ENCODE measurements around the gene MRPS18A. TPM values are rescaled to one million over a fixed set of nuclear protein-coding genes. Genes with fewer than 3 reads are reported as not detected.
"Not testable (repeated sequence)": the region's sequence is repeated elsewhere in the genome, so short reads cannot be mapped to it uniquely, and the experiment has no call there.

MRPS18A gene
- total RNA-seq, 1 donor from 2014 or later = 45.1 TPM

DNA sequence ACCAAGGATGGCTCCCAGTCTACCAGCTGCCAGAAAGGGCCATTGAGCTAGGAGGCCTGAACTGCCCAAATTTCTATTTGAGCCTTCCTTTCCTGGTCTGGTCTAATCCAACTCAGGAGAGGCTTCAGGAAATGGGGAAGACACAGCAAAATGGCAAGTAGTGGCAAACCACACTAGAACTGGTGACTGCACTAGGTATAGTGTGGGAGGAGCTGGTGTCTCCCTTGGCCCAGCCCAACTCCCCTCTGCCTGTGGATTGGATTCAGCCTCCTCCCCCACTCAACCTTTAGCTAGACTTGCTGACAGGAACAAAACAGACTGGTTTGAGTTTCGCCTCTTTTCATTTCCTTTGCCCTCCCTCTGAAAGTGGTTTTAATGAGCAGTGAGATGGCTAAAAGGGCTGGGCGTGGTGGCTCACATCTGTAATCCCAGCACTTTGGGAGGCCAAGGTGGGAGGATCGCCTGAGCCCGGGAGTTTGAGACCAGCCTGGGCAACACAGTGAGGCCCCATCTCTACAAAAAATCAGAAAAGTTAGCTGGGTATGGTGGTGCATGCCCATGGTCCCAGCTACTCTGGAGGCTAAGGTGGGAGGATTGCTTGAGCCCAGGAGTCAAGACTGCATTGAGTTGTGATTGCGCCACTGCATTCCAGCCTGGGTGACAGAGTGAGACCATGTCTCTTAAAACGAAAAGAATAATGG, 17.5 kb downstream of the MRPS18A start:
- Mint-ChIP-seq H3K4me3 (ENCODE audit: low read depth) (no peak overlapping the region), H3K4me1 (ENCODE audit: low read depth) (peaks cover 30% of the 10 kb centered on the region), H3K27ac (no peak overlapping the region), H3K27me3 (ENCODE audit: low read depth) (no peaks in the 10 kb centered on the region), H3K36me3 (ENCODE audit: low read depth) (peaks cover 40% of the 10 kb centered on the region), H3K9me3 (no peaks in the 10 kb centered on the region)
- peak; percentile 36 for DNase-seq (ENCODE audit: low spot score)
- intact Hi-C loops (cut with micrococcal nuclease) = loop anchor here (2.0 to 5.0 kb wide), 3 partner anchors 37 to 102 kb away; partner anchors contain the start of gene VEGFA

DNA sequence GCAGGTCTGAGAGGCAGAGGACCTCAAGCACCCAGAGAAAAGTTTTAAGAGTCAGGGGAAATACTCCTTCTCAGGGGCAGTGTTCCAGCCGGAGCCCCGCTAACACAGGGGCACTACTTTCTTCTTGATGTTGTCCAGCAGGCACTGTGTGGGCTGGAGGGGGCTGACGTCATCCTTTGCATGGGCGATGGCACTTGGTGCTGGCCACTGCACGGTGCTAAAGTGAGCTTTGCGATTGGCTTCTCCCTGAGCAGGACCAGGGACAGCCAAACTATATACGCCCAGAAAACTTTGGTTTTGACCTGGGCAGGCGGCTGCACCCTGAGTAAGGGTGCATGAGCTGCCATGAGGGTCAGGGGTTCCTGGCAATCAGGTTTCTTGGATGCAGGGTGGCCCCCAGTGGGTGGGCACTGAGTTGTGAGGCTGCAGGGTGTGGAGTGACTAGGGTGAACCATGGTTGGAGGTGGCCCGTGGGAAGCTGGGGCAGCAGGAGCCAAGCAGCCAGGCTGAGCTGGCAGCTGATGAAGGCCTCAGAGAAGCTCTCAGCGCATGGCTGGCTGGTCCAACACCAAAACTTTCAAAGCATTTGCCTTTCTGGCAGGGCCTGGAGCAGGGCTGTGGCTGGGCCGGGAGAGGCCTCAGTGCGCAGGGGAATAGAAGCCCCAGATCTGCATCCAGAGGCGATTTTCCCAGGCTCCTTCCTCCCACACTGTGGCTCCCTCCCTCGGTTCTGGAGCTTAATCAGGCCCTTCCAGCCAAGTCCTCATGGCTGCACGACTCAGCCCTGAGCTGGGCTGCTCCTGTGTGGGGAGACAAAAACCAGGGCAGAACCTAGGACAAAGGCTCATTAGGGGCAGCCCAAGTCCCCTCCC, 18.3 kb downstream of the MRPS18A start:
- peak overlapping the region; percentile 12 for H3K27ac Mint-ChIP-seq
- intact Hi-C loops (cut with micrococcal nuclease) = loop anchor here (5.0 kb wide), 1 partner anchor 103 kb away; the partner anchor contains the start of gene VEGFA
- no peak overlapping the region for H3K4me3 Mint-ChIP-seq (ENCODE audit: low read depth)
- H3K9me3 Mint-ChIP-seq = no peaks in the 10 kb centered on the region
- peaks cover 33% of the 10 kb centered on the region for H3K36me3 Mint-ChIP-seq (ENCODE audit: low read depth)
- H3K4me1 Mint-ChIP-seq (ENCODE audit: low read depth) = peaks cover 30% of the 10 kb centered on the region
- H3K27me3 Mint-ChIP-seq (ENCODE audit: low read depth) = no peaks in the 10 kb centered on the region
- no peak for DNase-seq (ENCODE audit: low spot score)

DNA sequence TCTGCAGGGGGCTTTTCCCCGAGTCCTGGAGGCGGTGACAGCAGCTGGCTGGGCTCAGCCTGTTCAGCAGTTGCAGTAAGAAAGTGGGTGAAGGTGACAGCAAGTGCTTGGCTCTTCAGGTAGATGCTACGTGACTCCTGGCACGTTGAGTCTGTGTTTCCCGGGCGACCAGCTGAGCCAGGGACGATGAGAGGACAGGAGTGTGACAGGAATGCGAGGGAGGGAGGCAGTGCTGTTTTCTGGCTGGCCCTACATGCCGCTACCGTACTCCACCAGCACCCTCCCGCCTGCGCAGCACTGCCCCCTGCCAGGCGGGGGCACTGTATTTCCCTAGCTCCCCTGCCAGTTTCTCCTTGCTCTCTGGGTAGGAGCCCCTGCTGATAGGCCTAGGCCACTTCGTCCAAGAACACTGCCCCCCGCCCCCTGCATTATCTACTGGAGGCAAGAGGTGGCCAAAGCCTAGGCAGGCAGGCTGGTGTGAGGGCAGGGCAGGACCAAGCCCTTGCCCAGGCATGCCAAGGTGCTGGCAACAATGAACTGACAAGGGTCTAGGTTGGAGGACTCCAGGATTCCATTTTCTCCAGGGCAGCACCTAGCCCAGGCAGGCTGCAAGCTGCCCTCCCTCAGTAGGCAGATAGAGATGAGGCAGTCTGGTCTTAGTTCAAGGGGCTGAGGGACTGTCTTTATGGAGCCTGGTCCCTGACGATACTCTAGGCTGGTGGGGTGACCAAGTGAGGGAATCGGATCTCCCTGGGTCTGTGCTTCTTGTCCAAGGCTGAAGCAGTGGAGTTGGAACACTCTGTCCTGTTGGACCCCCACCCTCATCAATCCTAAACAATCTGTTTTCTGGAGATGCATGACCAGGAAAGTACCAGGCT, 19.2 kb downstream of the MRPS18A start:
- Mint-ChIP-seq H3K27me3 (ENCODE audit: low read depth) (no peaks in the 10 kb centered on the region), H3K27ac (peak overlapping the region; percentile 40), H3K4me3 (ENCODE audit: low read depth) (no peak overlapping the region), H3K9me3 (no peaks in the 10 kb centered on the region), H3K4me1 (ENCODE audit: low read depth) (peaks cover 30% of the 10 kb centered on the region), H3K36me3 (ENCODE audit: low read depth) (peaks cover 31% of the 10 kb centered on the region)
- DNase-seq (ENCODE audit: low spot score) = peak; percentile 23
- intact Hi-C loops (cut with micrococcal nuclease) = loop anchor here (5.0 kb wide), 1 partner anchor 104 kb away; the partner anchor contains the start of gene VEGFA

DNA sequence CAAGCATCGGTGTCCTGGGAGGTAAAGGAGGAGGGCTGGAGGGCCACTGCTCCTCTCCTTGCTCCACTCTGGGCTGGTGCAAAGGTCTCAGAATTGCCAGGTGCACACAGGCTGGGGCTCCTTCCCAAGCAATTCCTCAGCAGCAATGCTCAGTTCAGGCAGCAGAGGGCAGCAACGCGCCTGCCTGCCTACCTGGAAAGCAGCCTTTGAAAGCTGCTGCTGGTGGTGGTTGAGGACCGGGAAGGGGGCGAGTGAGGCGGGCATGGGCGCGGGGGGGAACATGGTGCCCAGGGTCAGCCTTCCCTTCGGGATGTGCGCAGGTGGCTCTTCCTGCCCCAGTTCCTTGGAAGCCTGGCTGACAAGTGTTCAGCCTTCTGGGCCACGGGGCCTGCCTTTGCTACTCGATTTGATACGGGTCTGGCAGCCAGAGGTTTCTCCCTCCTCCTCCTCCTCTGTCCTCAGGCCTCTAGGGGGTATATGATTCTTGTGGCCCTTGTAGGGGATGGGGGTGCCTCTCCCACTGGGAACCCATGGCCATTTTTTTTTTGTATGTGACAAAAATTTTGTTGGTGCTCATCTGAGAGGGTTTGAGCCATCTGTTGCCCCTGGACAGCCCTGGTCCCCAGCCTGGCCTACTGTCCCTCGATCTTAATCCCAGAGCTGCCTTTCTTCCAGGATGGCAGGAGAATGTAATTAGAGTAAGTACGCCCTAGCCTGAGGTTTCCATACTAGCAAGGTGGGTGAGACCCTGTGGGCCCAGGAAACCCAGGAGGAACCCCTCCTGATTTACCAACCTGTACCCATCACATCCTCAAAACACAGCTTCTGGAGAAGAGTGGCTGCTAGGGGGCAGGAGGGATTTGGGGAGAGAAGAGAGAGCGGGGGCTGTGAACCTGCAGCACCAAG, 20.1 kb downstream of the MRPS18A start:
- Mint-ChIP-seq H3K36me3 (ENCODE audit: low read depth) (peaks cover 23% of the 10 kb centered on the region), H3K4me3 (ENCODE audit: low read depth) (no peak overlapping the region)

DNA sequence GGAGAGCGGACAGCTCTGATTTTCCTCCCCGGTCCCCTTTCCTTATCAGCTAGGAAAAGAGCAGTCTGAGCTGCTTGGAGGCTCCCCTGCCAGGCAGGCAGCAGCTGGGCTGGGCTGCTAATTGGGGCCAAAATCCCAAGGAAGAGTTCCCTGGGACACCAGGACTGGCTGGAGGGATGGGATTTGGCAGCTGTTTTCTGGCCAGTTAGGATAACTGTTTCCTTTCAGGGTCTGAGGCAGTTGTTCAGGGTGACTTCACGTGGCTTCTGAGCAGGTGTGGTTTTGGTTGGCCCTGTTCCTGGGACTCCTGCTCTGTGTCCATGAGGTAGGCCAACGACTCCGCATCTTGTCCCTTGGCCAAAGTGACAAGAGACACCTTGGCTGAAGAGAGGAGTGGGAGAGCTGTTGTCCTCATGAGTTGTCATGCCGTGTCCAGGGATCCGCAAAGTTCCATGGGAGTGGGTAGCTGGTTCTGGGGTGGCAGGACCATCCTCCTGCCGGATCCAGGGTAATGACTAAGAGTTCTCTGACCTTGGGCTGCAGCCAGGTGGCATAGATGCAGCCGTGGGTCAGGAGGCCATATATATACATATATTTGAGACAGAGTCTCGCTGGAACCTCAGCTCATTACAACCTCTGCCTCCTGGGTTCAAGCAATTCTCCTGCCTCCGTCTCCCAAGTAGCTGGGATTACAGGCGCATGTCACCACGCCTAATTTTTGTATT, 21.2 kb downstream of the MRPS18A start:
- H3K4me3 Mint-ChIP-seq (ENCODE audit: low read depth) = no peak overlapping the region
- intact Hi-C loops (cut with micrococcal nuclease) = loop anchor here (2.0 to 5.0 kb wide), 2 partner anchors 106 to 408 kb away; partner anchors contain the start of gene VEGFA
- no peaks in the 10 kb centered on the region for H3K27me3 Mint-ChIP-seq (ENCODE audit: low read depth)
- DNase-seq (ENCODE audit: low spot score) = no peak
- H3K9me3 Mint-ChIP-seq = no peaks in the 10 kb centered on the region
- peaks cover 14% of the 10 kb centered on the region for H3K36me3 Mint-ChIP-seq (ENCODE audit: low read depth)
- H3K4me1 Mint-ChIP-seq (ENCODE audit: low read depth) = peaks cover 41% of the 10 kb centered on the region
- no peak overlapping the region for H3K27ac Mint-ChIP-seq

More for the DNA sequence above, 20.1 kb downstream of the MRPS18A start:
- intact Hi-C loops (cut with micrococcal nuclease) = loop anchor here (2.0 to 5.0 kb wide), 2 partner anchors 105 to 407 kb away; partner anchors contain the start of gene VEGFA
- Mint-ChIP-seq H3K9me3 (no peaks in the 10 kb centered on the region), H3K4me1 (ENCODE audit: low read depth) (peaks cover 35% of the 10 kb centered on the region), H3K27ac (peak overlapping the region; percentile 40), H3K27me3 (ENCODE audit: low read depth) (no peaks in the 10 kb centered on the region)
- DNase-seq (ENCODE audit: low spot score) = peak; percentile 71

DNA sequence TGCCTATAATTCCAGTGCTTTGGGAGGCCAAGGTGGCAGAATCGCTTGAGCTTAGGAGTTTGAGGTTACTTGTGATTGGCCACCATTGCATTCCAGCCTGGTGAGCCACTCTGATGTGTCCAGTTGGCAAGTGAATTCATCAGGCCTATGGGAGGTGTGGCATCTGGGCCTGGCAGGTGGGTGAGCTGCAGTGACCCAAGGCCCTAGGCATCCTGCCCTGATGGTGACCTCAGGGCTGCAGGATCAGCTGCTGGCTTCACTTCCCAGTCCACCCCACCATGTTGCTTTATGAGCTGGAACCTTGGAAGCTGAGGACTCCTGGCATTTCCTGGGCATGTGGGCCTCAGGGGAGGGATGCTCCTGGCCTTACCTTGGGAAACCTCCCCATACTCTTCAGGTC, 22.2 kb downstream of the MRPS18A start:
- intact Hi-C loops (cut with micrococcal nuclease) = loop anchor here (5.0 kb wide), 1 partner anchor 107 kb away; the partner anchor contains the start of gene VEGFA
- no peak overlapping the region for H3K4me3 Mint-ChIP-seq (ENCODE audit: low read depth)
- H3K27me3 Mint-ChIP-seq (ENCODE audit: low read depth) = no peaks in the 10 kb centered on the region
- peaks cover 4% of the 10 kb centered on the region for H3K9me3 Mint-ChIP-seq
- H3K36me3 Mint-ChIP-seq (ENCODE audit: low read depth) = peaks cover 8% of the 10 kb centered on the region
- peaks cover 41% of the 10 kb centered on the region for H3K4me1 Mint-ChIP-seq (ENCODE audit: low read depth)
- no peak overlapping the region for H3K27ac Mint-ChIP-seq
- DNase-seq (ENCODE audit: low spot score) = no peak

DNA sequence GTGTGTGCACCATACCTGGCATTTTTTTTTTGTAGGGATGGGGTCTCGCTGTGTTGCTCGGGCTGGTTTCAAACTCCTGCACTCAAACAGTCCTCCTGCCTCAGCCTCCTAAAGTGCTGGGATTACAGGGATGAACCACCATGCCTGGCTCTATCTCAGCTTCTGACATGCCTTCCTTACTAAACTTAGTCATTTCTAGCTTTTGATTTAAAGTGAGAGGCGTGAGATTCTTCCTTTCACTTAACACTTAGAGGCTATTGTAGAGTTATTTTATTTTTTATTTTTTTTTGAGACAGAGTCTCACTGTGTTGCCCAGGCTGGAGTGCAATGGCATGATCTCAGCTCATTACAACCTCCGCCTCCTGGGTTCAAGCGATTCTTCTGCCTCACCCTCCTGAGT, 24.6 kb downstream of the MRPS18A start:
- H3K27me3 Mint-ChIP-seq (ENCODE audit: low read depth); DNase-seq (ENCODE audit: low spot score); intact Hi-C loops (cut with micrococcal nuclease); H3K4me3 Mint-ChIP-seq (ENCODE audit: low read depth); H3K27ac Mint-ChIP-seq; H3K9me3 Mint-ChIP-seq; H3K36me3 Mint-ChIP-seq (ENCODE audit: low read depth): not testable (repeated sequence)
- H3K4me1 Mint-ChIP-seq (ENCODE audit: low read depth) = peaks cover 21% of the 10 kb centered on the region

DNA sequence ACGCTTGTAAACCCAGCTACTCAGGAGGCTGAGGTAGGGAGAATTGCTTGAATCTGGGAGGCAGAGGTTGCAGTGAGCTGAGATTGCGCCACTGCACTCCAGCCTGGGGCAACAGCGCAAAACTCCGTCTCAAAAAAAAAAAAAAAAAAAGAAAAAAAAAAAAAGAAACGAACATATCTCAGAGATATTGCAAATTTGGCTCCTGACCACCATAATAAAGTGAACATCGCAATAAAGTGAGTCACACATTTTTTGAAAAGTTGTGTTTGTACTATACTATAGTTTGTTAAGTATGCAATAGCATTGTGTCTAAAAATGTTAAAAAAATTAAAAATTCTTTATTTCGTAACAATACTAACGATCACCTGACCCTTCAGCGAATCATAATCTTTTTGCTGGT, 29.4 kb downstream of the MRPS18A start:
- H3K9me3 Mint-ChIP-seq = peaks cover 4% of the 10 kb centered on the region
- no peak for DNase-seq (ENCODE audit: low spot score)
- no peaks in the 10 kb centered on the region for H3K27me3 Mint-ChIP-seq (ENCODE audit: low read depth)
- peaks cover 11% of the 10 kb centered on the region for H3K4me1 Mint-ChIP-seq (ENCODE audit: low read depth)
- intact Hi-C loops (cut with micrococcal nuclease) = no loop called here
- H3K4me3 Mint-ChIP-seq (ENCODE audit: low read depth) = no peak overlapping the region
- H3K36me3 Mint-ChIP-seq (ENCODE audit: low read depth) = no peaks in the 10 kb centered on the region
- no peak overlapping the region for H3K27ac Mint-ChIP-seq

DNA sequence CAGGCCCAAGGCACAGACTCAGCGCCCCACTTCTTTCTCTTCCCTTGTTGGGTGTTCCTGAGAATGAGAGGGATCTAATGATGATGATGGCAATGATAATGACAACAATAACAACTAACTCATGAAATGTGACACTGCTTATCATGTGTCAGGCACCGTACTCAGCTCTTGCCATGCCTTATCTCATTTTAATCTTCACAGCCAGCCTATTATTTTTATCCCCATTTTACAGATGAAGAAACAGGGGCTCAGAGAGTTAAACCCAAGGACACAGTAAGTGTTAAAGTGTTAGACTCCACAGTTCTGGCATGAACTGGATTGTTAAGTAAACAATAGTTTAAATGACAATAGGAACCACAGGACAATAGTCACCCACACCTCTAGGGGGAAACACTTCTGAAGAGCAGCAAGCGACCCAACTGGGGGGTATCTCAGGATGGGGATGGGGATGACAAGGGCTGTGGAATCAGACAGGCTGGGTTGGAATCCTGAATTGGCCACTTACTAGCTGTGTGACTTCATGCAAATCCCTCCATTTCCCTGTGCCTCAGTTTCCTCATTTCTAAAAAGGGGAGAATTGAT, 30.3 kb downstream of the MRPS18A start:
- no peak for DNase-seq (ENCODE audit: low spot score)
- Mint-ChIP-seq H3K27ac (no peak overlapping the region), H3K4me1 (ENCODE audit: low read depth) (peaks cover 6% of the 10 kb centered on the region), H3K9me3 (peaks cover 4% of the 10 kb centered on the region), H3K4me3 (ENCODE audit: low read depth) (no peak overlapping the region), H3K36me3 (ENCODE audit: low read depth) (no peaks in the 10 kb centered on the region), H3K27me3 (ENCODE audit: low read depth) (no peaks in the 10 kb centered on the region)
- intact Hi-C loops (cut with micrococcal nuclease) = no loop called here

DNA sequence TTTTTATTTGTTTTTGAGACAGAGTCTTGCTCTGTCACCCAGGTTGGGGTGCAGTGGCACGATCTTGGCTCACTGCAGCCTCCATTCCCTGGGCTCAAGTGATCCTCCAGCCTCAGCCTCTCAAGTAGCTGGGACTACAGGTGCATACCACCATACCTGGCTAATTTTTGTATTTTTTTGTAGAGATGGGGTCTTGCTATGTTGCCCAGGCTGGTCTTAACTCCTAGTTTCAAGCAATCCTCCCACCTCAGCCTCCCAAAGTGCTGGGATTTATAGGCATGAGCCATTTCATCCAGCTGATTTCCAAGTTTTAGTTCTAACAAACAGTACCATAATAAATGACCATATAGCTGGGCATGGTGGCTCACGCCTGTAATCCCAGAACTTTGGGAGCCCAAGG, 34.8 kb downstream of the MRPS18A start:
- H3K4me1 Mint-ChIP-seq (ENCODE audit: low read depth); H3K27me3 Mint-ChIP-seq (ENCODE audit: low read depth); DNase-seq (ENCODE audit: low spot score); H3K9me3 Mint-ChIP-seq; H3K4me3 Mint-ChIP-seq (ENCODE audit: low read depth); intact Hi-C loops (cut with micrococcal nuclease); H3K27ac Mint-ChIP-seq; H3K36me3 Mint-ChIP-seq (ENCODE audit: low read depth): not testable (repeated sequence)

DNA sequence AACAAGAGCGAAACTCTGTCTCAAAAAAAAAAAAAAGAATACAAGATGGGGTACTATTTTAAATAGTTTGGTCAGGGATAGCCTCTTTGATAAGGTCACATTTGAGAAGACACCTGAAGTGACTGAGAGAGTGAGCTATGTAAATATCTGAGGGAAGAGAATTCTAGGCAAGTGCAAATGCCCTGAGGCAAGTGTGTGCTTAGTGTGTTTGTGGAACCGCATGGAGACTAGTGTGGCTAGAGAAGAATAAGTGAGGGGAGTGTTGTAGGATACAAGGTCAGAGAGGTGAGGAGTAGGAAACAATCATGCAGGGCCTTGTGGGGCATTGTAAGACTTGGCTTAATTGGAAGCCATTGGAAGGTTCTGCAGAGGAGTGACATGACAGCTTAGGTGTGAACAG, 39.3 kb downstream of the MRPS18A start:
- no peak overlapping the region for H3K4me3 Mint-ChIP-seq (ENCODE audit: low read depth)
- no peaks in the 10 kb centered on the region for H3K27me3 Mint-ChIP-seq (ENCODE audit: low read depth)
- H3K4me1 Mint-ChIP-seq (ENCODE audit: low read depth) = peaks cover 10% of the 10 kb centered on the region
- no peaks in the 10 kb centered on the region for H3K36me3 Mint-ChIP-seq (ENCODE audit: low read depth)
- no peak for DNase-seq (ENCODE audit: low spot score)
- no peaks in the 10 kb centered on the region for H3K9me3 Mint-ChIP-seq
- intact Hi-C loops (cut with micrococcal nuclease) = no loop called here
- no peak overlapping the region for H3K27ac Mint-ChIP-seq

Data from activated T-helper 2 cell treated with anti-CD3 and anti-CD28 coated beads, Interferon-gamma antibody, Interleukin-2, Interleukin-4, amounts not matched to agents 10 μg/mL and 5 μg/mL and 100 μg/mL, durations not matched to agents 14 hours and 24 hours and 36 hours (primary cell).